Dedifferentiated amniotic fluid mesenchymal stem cell (primary cell): Measurements from ENCODE around the gene ADRA2C.

Experiments used
- DNase-seq: peaks from one replicate; pipeline ENCODE4 v3.0.0-alpha.2; 2016; ENCODE audit errors: extremely low spot score

ADRA2C gene

GRCh38 chr4:3797831-3798790 lies 31.9 kb downstream of the ADRA2C start:
- no peak for DNase-seq

- DNase-seq: no peak
These were observed 33.3 kb downstream of the ADRA2C start for GRCh38 chr4:3799496-3799895.

GRCh38 chr4:3800351-3800750 lies 34.2 kb downstream of the ADRA2C start:
- DNase-seq: no peak

- DNase-seq: no peak
These were observed 35.3 kb downstream of the ADRA2C start for GRCh38 chr4:3801521-3801920.

GRCh38 chr4:3801931-3802550 lies 35.9 kb downstream of the ADRA2C start:
- no peak for DNase-seq

- DNase-seq: no peak
These were observed 36.6 kb downstream of the ADRA2C start for GRCh38 chr4:3802571-3803474.

GRCh38 chr4:3803475-3803847 lies 37.3 kb downstream of the ADRA2C start:
- no peak for DNase-seq

GRCh38 chr4:3803946-3804345 lies 37.8 kb downstream of the ADRA2C start:
- no peak for DNase-seq

GRCh38 chr4:3805026-3805425 lies 38.8 kb downstream of the ADRA2C start:
- no peak for DNase-seq

- no peak for DNase-seq
These were observed 39.5 kb downstream of the ADRA2C start for GRCh38 chr4:3805731-3806130.

- no peak for DNase-seq
These were observed 41.1 kb downstream of the ADRA2C start for GRCh38 chr4:3807311-3807710.

GRCh38 chr4:3807822-3808496 lies 41.8 kb downstream of the ADRA2C start:
- no peak for DNase-seq

- no peak for DNase-seq
These were observed 42.4 kb downstream of the ADRA2C start for GRCh38 chr4:3808597-3808996.

- no peak for DNase-seq
These were observed 42.8 kb downstream of the ADRA2C start for GRCh38 chr4:3809028-3809427.

GRCh38 chr4:3809451-3810110 lies 43.4 kb downstream of the ADRA2C start:
- DNase-seq: no peak

GRCh38 chr4:3810111-3810680 lies 44.0 kb downstream of the ADRA2C start:
- no peak for DNase-seq

- no peak for DNase-seq
These were observed 44.8 kb downstream of the ADRA2C start for GRCh38 chr4:3810796-3811485.

- DNase-seq: no peak
These were observed 45.4 kb downstream of the ADRA2C start for GRCh38 chr4:3811621-3812020.

GRCh38 chr4:3812211-3812934 lies 46.2 kb downstream of the ADRA2C start:
- no peak for DNase-seq
